ENCODE results near the gene CFAP58.
A peak's percentile ranks its signal among the peaks of the same experiment; 100 is the strongest.

The CFAP58 gene

DNA sequence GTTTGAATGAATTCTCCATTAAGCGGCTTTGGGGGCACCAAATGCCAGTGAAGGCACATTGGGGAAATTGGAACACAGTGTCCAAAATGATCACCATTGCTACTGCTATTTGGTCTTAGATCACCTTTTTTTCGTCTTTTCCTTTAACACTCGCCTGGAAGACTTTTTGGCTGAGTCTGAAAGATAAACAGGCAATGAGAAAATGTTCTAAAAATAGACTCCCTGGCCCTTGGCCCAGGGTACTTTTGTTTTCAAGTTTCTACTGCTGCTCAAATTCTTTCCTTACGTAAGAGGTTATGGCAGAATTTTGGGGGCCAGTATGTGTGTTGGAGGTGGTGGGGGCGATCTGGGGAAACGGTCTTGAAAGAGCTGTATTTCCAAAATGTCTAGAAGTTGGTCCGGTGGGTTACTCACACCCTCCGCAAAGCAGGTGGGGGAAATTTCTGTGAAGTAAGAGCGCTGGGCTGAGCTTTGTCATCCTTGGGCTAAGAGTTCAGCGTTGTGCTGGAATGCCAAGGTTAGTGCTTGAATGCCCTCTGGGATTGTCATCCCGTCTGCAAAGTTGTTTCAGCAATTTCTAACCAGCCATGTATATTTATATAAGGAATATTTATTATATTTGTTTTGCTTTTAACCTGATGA is 14.0 kb upstream of the CFAP58 start:
- peak overlapping the region; percentile 85 to 94 for H3K4me3 ChIP-seq (ENCODE audit: low read depth in 1 of 2, low read length in 2 of 2)
- H3K27me3 ChIP-seq (ENCODE audit: control insufficient read depth in 1 of 2, insufficient read depth in 2 of 2, low read length in 2 of 2): no peaks in the 10 kb centered on the region
- no peaks in the 10 kb centered on the region for H3K36me3 ChIP-seq (ENCODE audit: insufficient read depth, low read length)
- peak overlapping the region; percentile 95 for H3K27ac ChIP-seq (ENCODE audit: low read depth, low read length)
- peak overlapping the region; percentile 76 for H3K9ac ChIP-seq (ENCODE audit: low read length)
- H3K9me3 ChIP-seq (ENCODE audit: low read length): no peaks in the 10 kb centered on the region
- H3K4me1 ChIP-seq (ENCODE audit: insufficient read depth, low read length): peaks cover 30% of the 10 kb centered on the region

DNA sequence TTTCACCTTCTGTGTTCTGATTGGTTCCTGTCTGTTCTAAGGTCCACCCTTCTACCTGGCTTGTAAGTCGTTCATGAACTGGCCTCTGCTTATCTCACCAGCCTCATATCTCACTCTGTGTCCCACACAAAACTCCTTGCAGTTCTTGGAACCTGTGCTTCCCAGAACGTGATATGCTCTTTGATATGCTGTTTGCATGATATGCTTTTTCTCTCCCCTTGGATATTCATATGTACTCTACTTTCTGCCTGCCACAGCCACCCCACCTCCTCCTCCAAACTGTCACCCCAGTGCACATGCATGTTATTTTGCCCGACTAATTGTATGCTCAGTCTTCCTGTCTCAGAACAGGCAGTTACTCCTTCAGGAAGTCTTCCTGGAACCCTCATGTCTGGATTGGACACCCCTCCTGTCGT is 13.5 kb upstream of the CFAP58 start:
- H3K27ac ChIP-seq (ENCODE audit: low read depth, low read length): peak overlapping the region; percentile 19
- H3K9ac ChIP-seq (ENCODE audit: low read length): no peak overlapping the region
- no peaks in the 10 kb centered on the region for H3K27me3 ChIP-seq (ENCODE audit: control insufficient read depth in 1 of 2, insufficient read depth in 2 of 2, low read length in 2 of 2)
- peaks cover 24% of the 10 kb centered on the region for H3K4me1 ChIP-seq (ENCODE audit: insufficient read depth, low read length)
- no peaks in the 10 kb centered on the region for H3K36me3 ChIP-seq (ENCODE audit: insufficient read depth, low read length)
- no peak overlapping the region for H3K4me3 ChIP-seq (ENCODE audit: low read depth in 1 of 2, low read length in 2 of 2)
- no peaks in the 10 kb centered on the region for H3K9me3 ChIP-seq (ENCODE audit: low read length)

DNA sequence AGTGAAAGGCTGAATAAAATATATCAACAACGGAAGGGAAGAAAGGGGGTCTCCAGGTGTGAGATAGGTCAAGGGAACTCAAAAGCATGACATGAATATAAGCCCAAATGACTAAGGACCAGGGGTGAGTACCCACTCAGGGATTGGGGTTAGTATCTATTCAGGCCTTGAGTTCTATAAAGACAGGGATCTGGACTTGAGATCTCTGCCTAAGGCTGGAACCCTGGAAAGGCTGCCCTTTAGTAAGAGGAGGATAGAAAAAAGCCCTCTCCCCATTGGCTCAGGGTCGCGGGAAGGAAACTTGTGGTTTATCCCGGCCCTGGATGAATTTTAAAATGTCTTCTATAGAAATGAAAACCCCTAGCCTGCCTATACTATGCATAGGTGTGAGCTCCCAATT is 13.0 kb upstream of the CFAP58 start:
- H3K27ac ChIP-seq (ENCODE audit: low read depth, low read length): peak overlapping the region; percentile 19
- peaks cover 19% of the 10 kb centered on the region for H3K4me1 ChIP-seq (ENCODE audit: insufficient read depth, low read length)
- no peaks in the 10 kb centered on the region for H3K36me3 ChIP-seq (ENCODE audit: insufficient read depth, low read length)
- H3K9ac ChIP-seq (ENCODE audit: low read length): no peak overlapping the region
- H3K4me3 ChIP-seq (ENCODE audit: low read depth in 1 of 2, low read length in 2 of 2): no peak overlapping the region
- H3K9me3 ChIP-seq (ENCODE audit: low read length): no peaks in the 10 kb centered on the region
- no peaks in the 10 kb centered on the region for H3K27me3 ChIP-seq (ENCODE audit: control insufficient read depth in 1 of 2, insufficient read depth in 2 of 2, low read length in 2 of 2)

DNA sequence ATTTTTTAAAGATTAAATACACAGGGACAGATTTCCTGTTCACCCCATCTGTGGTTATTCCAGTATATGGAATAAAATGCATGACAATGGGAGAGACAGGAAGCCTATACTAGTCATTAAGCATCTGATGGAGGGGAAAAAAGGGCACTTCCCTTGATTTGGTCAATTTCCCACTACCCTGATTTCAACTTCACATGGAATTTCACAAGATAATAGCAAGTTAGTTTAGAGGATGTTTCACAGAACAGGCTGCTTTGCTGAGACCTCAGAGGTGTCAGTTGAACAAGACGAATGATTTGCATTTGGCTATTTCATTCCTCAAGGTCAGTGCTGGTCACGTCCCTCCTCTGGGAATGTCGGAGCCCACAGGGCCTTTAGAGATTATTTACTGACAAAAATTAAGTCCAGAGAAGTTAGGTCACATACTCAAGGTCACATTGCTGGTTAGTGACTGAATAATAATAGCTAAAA is 10.7 kb upstream of the CFAP58 start:
- Histone ChIP-seq H3K27me3 (ENCODE audit: control insufficient read depth in 1 of 2, insufficient read depth in 2 of 2, low read length in 2 of 2) (no peaks in the 10 kb centered on the region), H3K4me3 (ENCODE audit: low read depth in 1 of 2, low read length in 2 of 2) (no peak overlapping the region), H3K27ac (ENCODE audit: low read depth, low read length) (no peak overlapping the region), H3K4me1 (ENCODE audit: insufficient read depth, low read length) (peaks cover 13% of the 10 kb centered on the region), H3K36me3 (ENCODE audit: insufficient read depth, low read length) (no peaks in the 10 kb centered on the region), H3K9ac (ENCODE audit: low read length) (no peak overlapping the region), H3K9me3 (ENCODE audit: low read length) (no peaks in the 10 kb centered on the region)

DNA sequence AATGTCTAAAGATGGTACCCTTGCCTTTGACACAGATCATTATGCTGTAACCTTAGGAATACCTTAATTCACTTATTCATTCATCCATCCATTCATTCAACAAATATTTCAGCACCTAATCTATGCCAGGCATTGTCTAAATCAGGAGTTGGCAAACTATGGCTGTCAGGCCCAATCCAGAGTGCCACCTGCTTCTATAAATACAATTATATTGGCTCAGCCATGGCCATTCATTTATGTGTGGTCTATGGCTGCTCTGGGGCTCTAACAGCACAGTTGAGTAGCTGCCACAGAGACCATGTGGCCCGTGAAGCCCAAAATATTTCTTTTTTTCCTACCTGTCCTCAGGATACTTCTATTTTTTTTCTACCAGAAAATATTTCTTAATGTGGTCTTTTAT is 9.4 kb upstream of the CFAP58 start:
- Histone ChIP-seq H3K9me3 (ENCODE audit: low read length) (no peaks in the 10 kb centered on the region), H3K9ac (ENCODE audit: low read length) (no peak overlapping the region), H3K4me1 (ENCODE audit: insufficient read depth, low read length) (peaks cover 10% of the 10 kb centered on the region), H3K27ac (ENCODE audit: low read depth, low read length) (no peak overlapping the region), H3K36me3 (ENCODE audit: insufficient read depth, low read length) (no peaks in the 10 kb centered on the region), H3K27me3 (ENCODE audit: control insufficient read depth in 1 of 2, insufficient read depth in 2 of 2, low read length in 2 of 2) (no peaks in the 10 kb centered on the region), H3K4me3 (ENCODE audit: low read depth in 1 of 2, low read length in 2 of 2) (no peak overlapping the region)

DNA sequence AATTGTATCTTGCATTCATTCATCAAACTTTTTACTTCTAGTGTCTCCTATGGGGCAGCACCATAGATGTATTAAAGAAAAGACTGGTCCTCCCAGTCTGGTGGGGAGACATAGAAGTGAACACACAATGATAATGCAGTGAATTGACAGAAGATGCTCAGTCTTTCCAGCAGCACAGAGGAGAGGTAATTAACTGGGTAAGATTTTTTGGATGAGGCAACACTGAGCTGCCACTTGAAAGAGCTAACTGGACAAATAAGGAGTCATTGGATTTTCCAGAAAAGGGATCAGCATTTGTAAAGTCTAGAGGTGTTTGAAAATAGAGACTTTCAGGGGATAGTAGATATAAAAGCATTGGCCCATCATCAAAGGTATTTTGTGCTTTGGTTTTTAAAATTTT is 8.1 kb upstream of the CFAP58 start:
- Histone ChIP-seq H3K27ac (ENCODE audit: low read depth, low read length) (no peak overlapping the region), H3K27me3 (ENCODE audit: control insufficient read depth in 1 of 2, insufficient read depth in 2 of 2, low read length in 2 of 2) (no peaks in the 10 kb centered on the region), H3K9me3 (ENCODE audit: low read length) (no peaks in the 10 kb centered on the region), H3K9ac (ENCODE audit: low read length) (no peak overlapping the region), H3K4me3 (ENCODE audit: low read depth in 1 of 2, low read length in 2 of 2) (no peak overlapping the region), H3K4me1 (ENCODE audit: insufficient read depth, low read length) (peaks cover 10% of the 10 kb centered on the region), H3K36me3 (ENCODE audit: insufficient read depth, low read length) (no peaks in the 10 kb centered on the region)

DNA sequence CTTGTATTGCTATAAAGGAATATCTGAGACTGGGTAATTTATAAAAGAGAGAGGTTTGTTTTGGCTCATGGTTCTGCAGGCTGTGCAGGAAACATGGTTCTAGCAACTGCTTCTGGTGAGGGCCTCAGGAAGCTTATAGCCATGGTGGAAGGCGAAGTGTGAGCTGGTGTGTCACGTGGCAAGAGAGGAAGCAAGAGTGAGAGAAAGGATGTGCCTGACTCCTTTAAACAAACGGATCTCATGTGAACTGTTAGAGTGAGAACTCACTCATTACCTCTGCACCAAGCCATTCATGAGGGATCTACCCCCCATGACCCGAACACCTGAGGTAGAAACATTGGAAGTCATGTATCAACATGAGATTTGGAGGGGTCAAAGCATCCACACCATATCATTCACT is 7.7 kb upstream of the CFAP58 start:
- H3K36me3 ChIP-seq (ENCODE audit: insufficient read depth, low read length): no peaks in the 10 kb centered on the region
- H3K9ac ChIP-seq (ENCODE audit: low read length): no peak overlapping the region
- no peak overlapping the region for H3K4me3 ChIP-seq (ENCODE audit: low read depth in 1 of 2, low read length in 2 of 2)
- H3K9me3 ChIP-seq (ENCODE audit: low read length): no peaks in the 10 kb centered on the region
- H3K4me1 ChIP-seq (ENCODE audit: insufficient read depth, low read length): peaks cover 8% of the 10 kb centered on the region
- no peak overlapping the region for H3K27ac ChIP-seq (ENCODE audit: low read depth, low read length)
- no peaks in the 10 kb centered on the region for H3K27me3 ChIP-seq (ENCODE audit: control insufficient read depth in 1 of 2, insufficient read depth in 2 of 2, low read length in 2 of 2)

DNA sequence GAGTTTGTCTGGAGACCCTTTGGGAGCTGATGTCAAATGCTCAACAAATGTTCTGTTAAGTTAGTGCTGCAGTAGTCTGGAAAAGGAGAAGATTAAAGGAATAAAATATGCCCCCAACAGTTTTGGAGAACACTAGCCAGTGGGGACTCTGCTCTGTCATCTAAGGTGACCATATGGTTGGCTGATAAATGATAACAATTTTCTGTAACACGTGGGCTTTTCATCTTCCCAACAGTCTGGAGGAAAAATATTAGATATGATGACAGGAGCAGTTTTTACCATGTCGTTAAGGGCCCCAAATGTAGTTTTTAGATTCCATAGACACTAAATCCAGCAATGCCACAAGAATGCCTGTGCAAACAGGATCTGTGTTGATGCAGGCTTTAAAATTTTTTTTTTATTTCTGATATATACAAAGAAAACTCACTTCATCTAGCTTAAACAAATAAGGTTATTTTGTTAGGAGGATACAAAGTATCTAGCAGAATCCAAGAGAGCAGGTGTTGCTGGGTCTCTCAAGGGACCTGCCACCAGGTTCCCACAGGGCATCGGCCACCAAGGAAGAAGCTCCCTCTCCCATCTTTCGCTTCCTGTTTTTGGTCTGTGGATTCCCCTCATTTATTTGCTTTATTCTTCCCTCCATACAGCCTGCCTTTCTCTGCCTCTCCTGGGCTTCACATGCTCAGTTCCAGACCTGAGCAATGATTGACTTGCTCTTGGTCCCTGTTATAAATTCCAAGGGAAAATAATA is 6.2 kb upstream of the CFAP58 start:
- H3K4me1 ChIP-seq (ENCODE audit: insufficient read depth, low read length): peaks cover 8% of the 10 kb centered on the region
- H3K9ac ChIP-seq (ENCODE audit: low read length): no peak overlapping the region
- H3K9me3 ChIP-seq (ENCODE audit: low read length): no peaks in the 10 kb centered on the region
- H3K36me3 ChIP-seq (ENCODE audit: insufficient read depth, low read length): no peaks in the 10 kb centered on the region
- no peaks in the 10 kb centered on the region for H3K27me3 ChIP-seq (ENCODE audit: control insufficient read depth in 1 of 2, insufficient read depth in 2 of 2, low read length in 2 of 2)
- no peak overlapping the region for H3K27ac ChIP-seq (ENCODE audit: low read depth, low read length)
- H3K4me3 ChIP-seq (ENCODE audit: low read depth in 1 of 2, low read length in 2 of 2): no peak overlapping the region

DNA sequence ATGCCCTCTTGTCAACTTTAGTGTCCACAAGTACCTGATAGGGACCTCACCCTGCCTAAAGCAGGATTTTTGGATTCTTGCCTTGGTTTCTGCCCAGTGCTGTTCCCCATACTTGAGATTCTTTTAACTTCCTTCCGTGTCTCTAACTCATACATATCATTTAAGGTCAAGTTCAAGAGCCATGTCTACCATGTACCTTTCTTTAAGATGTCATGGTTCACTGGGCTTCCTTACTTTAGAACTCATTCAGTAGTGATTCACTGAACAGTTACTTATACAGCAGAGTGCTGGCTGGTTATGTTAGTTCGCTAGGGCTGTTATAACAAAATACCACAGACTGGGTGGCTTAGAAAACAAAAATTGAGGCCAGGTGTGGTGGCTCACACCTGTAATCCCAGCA is 5.0 kb upstream of the CFAP58 start:
- no peaks in the 10 kb centered on the region for H3K36me3 ChIP-seq (ENCODE audit: insufficient read depth, low read length)
- peaks cover 8% of the 10 kb centered on the region for H3K4me1 ChIP-seq (ENCODE audit: insufficient read depth, low read length)
- no peak overlapping the region for H3K4me3 ChIP-seq (ENCODE audit: low read depth in 1 of 2, low read length in 2 of 2)
- no peaks in the 10 kb centered on the region for H3K27me3 ChIP-seq (ENCODE audit: control insufficient read depth in 1 of 2, insufficient read depth in 2 of 2, low read length in 2 of 2)
- H3K9ac ChIP-seq (ENCODE audit: low read length): no peak overlapping the region
- H3K27ac ChIP-seq (ENCODE audit: low read depth, low read length): no peak overlapping the region
- no peaks in the 10 kb centered on the region for H3K9me3 ChIP-seq (ENCODE audit: low read length)

DNA sequence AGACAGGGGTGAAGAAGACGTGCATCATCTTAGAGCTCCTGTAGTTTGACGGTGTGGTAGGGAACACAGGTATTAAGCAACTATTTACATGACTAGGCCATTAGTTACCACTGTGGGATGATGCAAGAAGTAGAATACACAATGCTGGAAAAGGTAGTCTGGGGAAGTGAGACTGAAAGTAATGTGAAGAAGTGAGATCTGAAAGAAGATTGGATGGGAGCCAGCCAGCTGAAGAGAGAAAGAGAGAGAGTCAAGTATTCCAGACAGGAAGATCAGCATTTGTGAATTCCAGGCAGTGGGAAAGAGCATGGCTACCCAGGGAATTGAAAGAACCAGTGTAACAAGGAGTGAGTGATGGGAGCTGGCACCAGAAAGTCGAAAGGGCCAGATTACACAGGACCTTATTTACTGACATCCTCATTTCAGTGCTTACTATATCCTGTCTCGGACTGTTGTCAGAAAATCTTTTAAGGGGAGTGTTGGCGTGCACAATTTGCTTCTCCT is 4.0 kb upstream of the CFAP58 start:
- Histone ChIP-seq H3K4me3 (ENCODE audit: low read depth in 1 of 2, low read length in 2 of 2) (peak overlapping the region in 1 of 2 donors; percentile 38), H3K9ac (ENCODE audit: low read length) (peak overlapping the region; percentile 24), H3K4me1 (ENCODE audit: insufficient read depth, low read length) (peaks cover 8% of the 10 kb centered on the region)

DNA sequence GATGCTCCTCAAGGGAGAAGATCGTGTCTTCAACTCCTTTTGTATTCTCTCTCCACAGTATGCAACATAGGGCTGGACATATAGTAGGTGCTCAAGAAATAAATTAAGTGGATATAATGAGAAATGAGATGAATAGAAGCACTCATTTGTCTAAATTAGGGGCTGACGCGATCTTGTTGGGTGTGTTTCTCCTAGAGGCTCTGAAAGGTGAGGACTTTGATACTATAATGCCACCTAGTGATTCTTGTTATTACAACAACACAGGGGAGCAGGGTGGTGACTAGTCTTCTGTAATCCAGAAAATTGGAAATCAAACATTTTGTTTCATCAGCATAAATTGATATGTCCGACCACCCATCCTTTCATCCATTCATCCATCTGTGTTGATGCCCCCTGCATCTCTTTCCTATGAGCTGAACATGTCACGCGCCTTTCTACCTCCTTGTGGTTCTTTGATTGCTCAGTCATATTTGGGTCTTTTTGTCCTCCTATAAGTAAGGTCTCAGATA is 3.5 kb upstream of the CFAP58 start:
- Histone ChIP-seq H3K27me3 (ENCODE audit: control insufficient read depth in 1 of 2, insufficient read depth in 2 of 2, low read length in 2 of 2) (no peaks in the 10 kb centered on the region), H3K4me3 (ENCODE audit: low read depth in 1 of 2, low read length in 2 of 2) (peak overlapping the region in 1 of 2 donors; percentile 38), H3K4me1 (ENCODE audit: insufficient read depth, low read length) (peaks cover 8% of the 10 kb centered on the region), H3K27ac (ENCODE audit: low read depth, low read length) (peak overlapping the region; percentile 2), H3K9me3 (ENCODE audit: low read length) (no peaks in the 10 kb centered on the region), H3K36me3 (ENCODE audit: insufficient read depth, low read length) (no peaks in the 10 kb centered on the region), H3K9ac (ENCODE audit: low read length) (peak overlapping the region; percentile 24)

More for the DNA sequence above, 4.0 kb upstream of the CFAP58 start:
- Histone ChIP-seq H3K36me3 (ENCODE audit: insufficient read depth, low read length) (no peaks in the 10 kb centered on the region), H3K27ac (ENCODE audit: low read depth, low read length) (peak overlapping the region; percentile 2), H3K9me3 (ENCODE audit: low read length) (no peaks in the 10 kb centered on the region), H3K27me3 (ENCODE audit: control insufficient read depth in 1 of 2, insufficient read depth in 2 of 2, low read length in 2 of 2) (no peaks in the 10 kb centered on the region)
